ENCODE measurements around the gene DRAM2. TPM values are rescaled to one million over a fixed set of nuclear protein-coding genes. Genes with fewer than 3 reads are reported as not detected.
"Not testable (repeated sequence)": the region's sequence is repeated elsewhere in the genome, so short reads cannot be mapped to it uniquely, and the experiment has no call there.

The DRAM2 gene
- total RNA-seq, 1 donor from 2014 or later: 15.0 TPM

GRCh38 chr1:111084999-111085398 is 54.9 kb downstream of the DRAM2 start:
- DNase-seq (ENCODE audit: low spot score) (no peak), ATAC-seq (no peak)

DNA sequence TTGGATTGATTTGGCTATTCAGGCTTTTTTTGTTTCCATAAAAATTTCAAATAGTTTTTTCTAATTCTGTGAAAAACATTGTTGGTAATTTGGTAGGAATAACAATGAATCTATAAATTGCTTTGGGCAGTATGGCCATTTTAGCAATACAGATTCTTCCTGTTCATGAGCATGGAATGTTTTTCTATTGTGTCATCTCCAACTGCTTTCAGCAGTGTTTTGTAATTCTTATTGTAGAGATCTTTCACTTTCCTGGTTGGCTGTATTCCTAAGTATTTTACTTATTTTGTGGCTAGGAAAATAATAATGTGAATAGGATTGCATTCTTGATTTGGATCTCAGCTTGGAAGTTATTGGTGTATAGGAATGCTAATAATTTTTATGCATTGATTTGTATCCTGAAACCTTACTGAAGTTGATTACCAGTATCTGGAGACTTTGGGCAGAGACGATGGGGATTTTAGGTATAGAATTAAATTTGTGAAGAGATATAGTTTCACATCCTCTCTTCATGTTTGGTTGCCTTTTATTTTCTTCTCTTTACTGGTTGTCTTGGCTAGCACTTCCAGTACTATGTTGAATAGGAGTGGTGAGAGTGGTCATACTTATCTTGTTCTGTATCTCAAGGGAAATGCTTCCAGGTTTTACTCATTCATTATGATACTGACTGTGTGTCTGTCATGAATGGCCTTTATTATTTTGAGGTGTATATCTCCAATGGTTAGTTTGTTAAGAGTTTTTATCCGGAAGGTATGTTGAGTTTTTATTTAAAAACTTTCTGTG is 57.3 kb downstream of the DRAM2 start:
- ATAC-seq (no peak), DNase-seq (ENCODE audit: low spot score) (no peak)

- ATAC-seq; DNase-seq (ENCODE audit: low spot score): not testable (repeated sequence)
These were observed 60.6 kb downstream of the DRAM2 start for GRCh38 chr1:111079329-111079728.

- DNase-seq (ENCODE audit: low spot score); ATAC-seq: not testable (repeated sequence)
These were observed 62.6 kb downstream of the DRAM2 start for GRCh38 chr1:111077312-111077711.

Other genes with a start within 250 kb of the DRAM2 start
- 4.0 TPM for gene LRIF1, start 176.2 kb downstream of the DRAM2 start, total RNA-seq
- gene CEPT1, start 130 bp upstream of the DRAM2 start, total RNA-seq: 26.6 TPM
- 14.9 TPM for gene DENND2D, start 60.6 kb upstream of the DRAM2 start, total RNA-seq
- gene CHI3L2, start 87.6 kb upstream of the DRAM2 start, total RNA-seq: 0.23 TPM
- 0.15 TPM for gene CHIA, start 150.8 kb upstream of the DRAM2 start, total RNA-seq

All from left lobe of liver (tissue), 2 donors.